Thyroid gland (tissue), 4 donors: Measurements from ENCODE around the gene LPCAT2.

ENCODE experiments used
- POLR2A ChIP-seq, 2 donors: fragments of 450-650 bp; IDR thresholded peaks; one replicate each; pipeline ENCODE4 v1.6.1; 2017; ENCODE audit warnings: antibody characterized with exemption in 2 of 2, mild to moderate bottlenecking in 2 of 2, moderate library complexity in 1 of 2
- TF ChIP-seq, protein P1 (sequence below), 6 experiments: fragments of 200-600 bp in 3 of 6; fragments of 450-650 bp in 3 of 6; sonication (generic) in 3 of 6; IDR thresholded peaks; one replicate each; pipeline ENCODE4 v1.5.1; 2016 to 2019; ENCODE audit warnings: antibody characterized with exemption in 6 of 6, mild to moderate bottlenecking in 2 of 6, inconsistent platforms in 1 of 6, moderate library complexity in 1 of 6

DNA sequence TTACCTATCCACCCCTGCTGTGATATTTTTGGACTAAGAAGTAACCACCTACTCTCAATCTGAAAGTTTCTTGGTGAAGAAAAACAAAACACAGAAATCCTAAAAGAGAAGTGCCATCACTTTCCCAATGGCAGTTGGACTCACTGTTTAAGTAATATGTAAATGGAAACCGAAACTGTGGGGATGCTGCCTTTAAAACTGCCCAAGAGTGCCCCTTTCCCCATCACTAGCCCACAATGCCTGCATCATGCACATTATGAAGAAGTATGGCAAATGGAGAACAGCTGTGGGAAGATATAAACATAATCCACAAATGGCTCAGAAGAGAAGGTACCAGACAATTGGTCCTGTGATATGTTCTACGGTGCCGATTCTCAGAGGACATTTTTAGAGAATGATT lies 113.4 kb downstream of the LPCAT2 start:
- no peak for TF ChIP-seq POLR2A (IDR thresholded peaks at IDR 0.05)
- TF ChIP-seq, protein P1, sequence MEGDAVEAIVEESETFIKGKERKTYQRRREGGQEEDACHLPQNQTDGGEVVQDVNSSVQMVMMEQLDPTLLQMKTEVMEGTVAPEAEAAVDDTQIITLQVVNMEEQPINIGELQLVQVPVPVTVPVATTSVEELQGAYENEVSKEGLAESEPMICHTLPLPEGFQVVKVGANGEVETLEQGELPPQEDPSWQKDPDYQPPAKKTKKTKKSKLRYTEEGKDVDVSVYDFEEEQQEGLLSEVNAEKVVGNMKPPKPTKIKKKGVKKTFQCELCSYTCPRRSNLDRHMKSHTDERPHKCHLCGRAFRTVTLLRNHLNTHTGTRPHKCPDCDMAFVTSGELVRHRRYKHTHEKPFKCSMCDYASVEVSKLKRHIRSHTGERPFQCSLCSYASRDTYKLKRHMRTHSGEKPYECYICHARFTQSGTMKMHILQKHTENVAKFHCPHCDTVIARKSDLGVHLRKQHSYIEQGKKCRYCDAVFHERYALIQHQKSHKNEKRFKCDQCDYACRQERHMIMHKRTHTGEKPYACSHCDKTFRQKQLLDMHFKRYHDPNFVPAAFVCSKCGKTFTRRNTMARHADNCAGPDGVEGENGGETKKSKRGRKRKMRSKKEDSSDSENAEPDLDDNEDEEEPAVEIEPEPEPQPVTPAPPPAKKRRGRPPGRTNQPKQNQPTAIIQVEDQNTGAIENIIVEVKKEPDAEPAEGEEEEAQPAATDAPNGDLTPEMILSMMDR (IDR thresholded peaks at IDR 0.05), result no peak
